SK-N-SH treated with all-trans-retinoic acid at 6 μM for 48 hours (cell line): ENCODE measurements around the gene TMEM119.

Experiments used
- ATAC-seq: fragments of 200-7000 bp; cut with Tn5 transposase; 3 replicates; pipeline ENCODE4 v1.9.1; 2020; ENCODE audit warnings: mild to moderate bottlenecking, moderate library complexity
- ARNTL ChIP-seq: fragments of 450-650 bp; formaldehyde crosslinking; IDR thresholded peaks from 2 replicates; pipeline ENCODE4 v1.5.0; 2020; ENCODE audit warnings: low read depth, mild to moderate bottlenecking, moderate library complexity, borderline replicate concordance
- BACH2 ChIP-seq: fragments of 250-450 bp; sonication (Bioruptor Pico); IDR thresholded peaks from 2 replicates; pipeline ENCODE4 v1.9.0; 2021; ENCODE audit warnings: mild to moderate bottlenecking, borderline replicate concordance
- CSDC2 ChIP-seq: fragments of 250-450 bp; sonication (Bioruptor Pico); IDR thresholded peaks from 2 replicates; pipeline ENCODE4 v1.5.0; 2020; ENCODE audit warnings: mild to moderate bottlenecking, moderate library complexity
- CSRNP3 ChIP-seq: fragments of 250-450 bp; sonication (Bioruptor Pico); IDR thresholded peaks from 2 replicates; pipeline ENCODE4 v1.5.1; 2021; ENCODE audit warnings: mild to moderate bottlenecking, moderate library complexity
- ESRRG ChIP-seq: fragments of 250-450 bp; sonication (Bioruptor Pico); IDR thresholded peaks from 2 replicates; pipeline ENCODE4 v1.6.1; 2021; ENCODE audit warnings: mild to moderate bottlenecking
- OSR1 ChIP-seq: fragments of 250-450 bp; sonication (Bioruptor Pico); IDR thresholded peaks from 2 replicates; pipeline ENCODE4 v1.8.0; 2022; ENCODE audit warnings: moderate library complexity, mild to moderate bottlenecking, inconsistent platforms
- PPARA ChIP-seq: fragments of 250-450 bp; sonication (Bioruptor Pico); IDR thresholded peaks from 2 replicates; pipeline ENCODE4 v1.5.0; 2020; ENCODE audit warnings: mild to moderate bottlenecking, borderline replicate concordance
- RARB ChIP-seq: fragments of 250-450 bp; sonication (Bioruptor Pico); IDR thresholded peaks from 2 replicates; pipeline ENCODE4 v1.8.0; 2021; ENCODE audit warnings: mild to moderate bottlenecking, moderate library complexity
- SNAI2 ChIP-seq: fragments of 250-450 bp; sonication (Bioruptor Pico); IDR thresholded peaks from 2 replicates; pipeline ENCODE4 v1.5.0; 2020; ENCODE audit warnings: mild to moderate bottlenecking, moderate library complexity
- TCF4 ChIP-seq: fragments of 250-450 bp; sonication (Bioruptor Pico); IDR thresholded peaks from 2 replicates; pipeline ENCODE4 v1.8.0; 2021; ENCODE audit warnings: mild to moderate bottlenecking, moderate library complexity, borderline replicate concordance
- ZFP30 ChIP-seq: fragments of 450-650 bp; formaldehyde crosslinking; IDR thresholded peaks from 2 replicates; pipeline ENCODE4 v1.5.0; 2022; ENCODE audit warnings: mild to moderate bottlenecking, moderate library complexity
- ZNF70 ChIP-seq: fragments of 450-650 bp; formaldehyde crosslinking; IDR thresholded peaks from 2 replicates; pipeline ENCODE4 v1.5.0; 2020; ENCODE audit warnings: mild to moderate bottlenecking, moderate library complexity
- TF ChIP-seq, protein P1 (sequence below): fragments of 250-450 bp; sonication (Bioruptor Pico); IDR thresholded peaks from 2 replicates; pipeline ENCODE4 v1.8.0; 2020; ENCODE audit warnings: mild to moderate bottlenecking, moderate library complexity, borderline replicate concordance
- TF ChIP-seq, protein P2 (sequence below): fragments of 250-450 bp; sonication (Bioruptor Pico); IDR thresholded peaks from 2 replicates; pipeline ENCODE4 v1.5.1; 2020; ENCODE audit warnings: low read depth, mild to moderate bottlenecking, moderate library complexity
- TF ChIP-seq, protein P3 (sequence below): fragments of 250-450 bp; sonication (Bioruptor Pico); IDR thresholded peaks from 2 replicates; pipeline ENCODE4 v1.5.0; 2020; ENCODE audit warnings: mild to moderate bottlenecking, moderate library complexity

TMEM119 gene

DNA sequence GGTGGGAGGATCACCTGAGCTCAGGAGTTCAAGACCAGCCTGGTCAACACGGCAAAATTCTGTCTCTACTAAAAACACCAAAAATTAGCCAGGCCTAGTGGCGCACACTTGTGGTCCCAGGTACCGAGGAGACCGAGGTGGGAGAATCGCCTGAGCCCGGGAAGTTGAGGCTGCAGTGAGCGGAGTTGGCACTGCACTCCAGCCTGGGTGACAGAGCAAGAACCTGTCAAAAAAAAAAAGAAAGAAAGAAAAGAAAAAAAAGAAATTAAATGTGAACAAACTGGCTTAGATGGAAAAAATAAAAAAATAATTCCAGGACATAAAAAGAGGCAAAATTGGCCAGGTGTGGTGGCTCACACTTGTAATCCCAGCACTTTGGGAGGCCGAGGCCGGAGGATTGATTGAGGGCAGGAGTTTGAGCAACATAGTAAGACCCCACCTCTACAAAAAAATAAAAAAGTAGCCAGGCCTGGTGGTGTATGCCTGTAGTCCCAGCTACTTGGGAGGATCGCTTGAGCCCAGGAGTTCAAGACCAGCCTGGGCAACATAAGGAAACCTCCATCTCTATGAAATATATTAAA, 3.5 kb downstream of the TMEM119 start:
- TF ChIP-seq, protein P1, sequence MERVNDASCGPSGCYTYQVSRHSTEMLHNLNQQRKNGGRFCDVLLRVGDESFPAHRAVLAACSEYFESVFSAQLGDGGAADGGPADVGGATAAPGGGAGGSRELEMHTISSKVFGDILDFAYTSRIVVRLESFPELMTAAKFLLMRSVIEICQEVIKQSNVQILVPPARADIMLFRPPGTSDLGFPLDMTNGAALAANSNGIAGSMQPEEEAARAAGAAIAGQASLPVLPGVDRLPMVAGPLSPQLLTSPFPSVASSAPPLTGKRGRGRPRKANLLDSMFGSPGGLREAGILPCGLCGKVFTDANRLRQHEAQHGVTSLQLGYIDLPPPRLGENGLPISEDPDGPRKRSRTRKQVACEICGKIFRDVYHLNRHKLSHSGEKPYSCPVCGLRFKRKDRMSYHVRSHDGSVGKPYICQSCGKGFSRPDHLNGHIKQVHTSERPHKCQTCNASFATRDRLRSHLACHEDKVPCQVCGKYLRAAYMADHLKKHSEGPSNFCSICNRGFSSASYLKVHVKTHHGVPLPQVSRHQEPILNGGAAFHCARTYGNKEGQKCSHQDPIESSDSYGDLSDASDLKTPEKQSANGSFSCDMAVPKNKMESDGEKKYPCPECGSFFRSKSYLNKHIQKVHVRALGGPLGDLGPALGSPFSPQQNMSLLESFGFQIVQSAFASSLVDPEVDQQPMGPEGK = no peak
- TF ChIP-seq BACH2 (CRISPR knock-in tag) (no peak), RARB (CRISPR knock-in tag) (no peak), ESRRG (no peak), ARNTL (CRISPR knock-in tag) (no peak), TCF4 (CRISPR knock-in tag) (no peak), PPARA (CRISPR knock-in tag) (no peak), OSR1 (no peak)
- TF ChIP-seq, protein P2, sequence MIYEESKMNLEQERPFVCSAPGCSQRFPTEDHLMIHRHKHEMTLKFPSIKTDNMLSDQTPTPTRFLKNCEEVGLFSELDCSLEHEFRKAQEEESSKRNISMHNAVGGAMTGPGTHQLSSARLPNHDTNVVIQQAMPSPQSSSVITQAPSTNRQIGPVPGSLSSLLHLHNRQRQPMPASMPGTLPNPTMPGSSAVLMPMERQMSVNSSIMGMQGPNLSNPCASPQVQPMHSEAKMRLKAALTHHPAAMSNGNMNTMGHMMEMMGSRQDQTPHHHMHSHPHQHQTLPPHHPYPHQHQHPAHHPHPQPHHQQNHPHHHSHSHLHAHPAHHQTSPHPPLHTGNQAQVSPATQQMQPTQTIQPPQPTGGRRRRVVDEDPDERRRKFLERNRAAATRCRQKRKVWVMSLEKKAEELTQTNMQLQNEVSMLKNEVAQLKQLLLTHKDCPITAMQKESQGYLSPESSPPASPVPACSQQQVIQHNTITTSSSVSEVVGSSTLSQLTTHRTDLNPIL = no peak
- TF ChIP-seq, protein P3, sequence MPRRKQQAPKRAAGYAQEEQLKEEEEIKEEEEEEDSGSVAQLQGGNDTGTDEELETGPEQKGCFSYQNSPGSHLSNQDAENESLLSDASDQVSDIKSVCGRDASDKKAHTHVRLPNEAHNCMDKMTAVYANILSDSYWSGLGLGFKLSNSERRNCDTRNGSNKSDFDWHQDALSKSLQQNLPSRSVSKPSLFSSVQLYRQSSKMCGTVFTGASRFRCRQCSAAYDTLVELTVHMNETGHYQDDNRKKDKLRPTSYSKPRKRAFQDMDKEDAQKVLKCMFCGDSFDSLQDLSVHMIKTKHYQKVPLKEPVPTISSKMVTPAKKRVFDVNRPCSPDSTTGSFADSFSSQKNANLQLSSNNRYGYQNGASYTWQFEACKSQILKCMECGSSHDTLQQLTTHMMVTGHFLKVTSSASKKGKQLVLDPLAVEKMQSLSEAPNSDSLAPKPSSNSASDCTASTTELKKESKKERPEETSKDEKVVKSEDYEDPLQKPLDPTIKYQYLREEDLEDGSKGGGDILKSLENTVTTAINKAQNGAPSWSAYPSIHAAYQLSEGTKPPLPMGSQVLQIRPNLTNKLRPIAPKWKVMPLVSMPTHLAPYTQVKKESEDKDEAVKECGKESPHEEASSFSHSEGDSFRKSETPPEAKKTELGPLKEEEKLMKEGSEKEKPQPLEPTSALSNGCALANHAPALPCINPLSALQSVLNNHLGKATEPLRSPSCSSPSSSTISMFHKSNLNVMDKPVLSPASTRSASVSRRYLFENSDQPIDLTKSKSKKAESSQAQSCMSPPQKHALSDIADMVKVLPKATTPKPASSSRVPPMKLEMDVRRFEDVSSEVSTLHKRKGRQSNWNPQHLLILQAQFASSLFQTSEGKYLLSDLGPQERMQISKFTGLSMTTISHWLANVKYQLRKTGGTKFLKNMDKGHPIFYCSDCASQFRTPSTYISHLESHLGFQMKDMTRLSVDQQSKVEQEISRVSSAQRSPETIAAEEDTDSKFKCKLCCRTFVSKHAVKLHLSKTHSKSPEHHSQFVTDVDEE (CRISPR knock-in tag) = no peak
- ATAC-seq = no peak

GRCh38 chr12:108592033-108592909, 5.6 kb downstream of the TMEM119 start:
- ATAC-seq = no peak
- TF ChIP-seq, protein P3 (CRISPR knock-in tag) = no peak
- TF ChIP-seq TCF4 (CRISPR knock-in tag) (no peak), CSRNP3 (no peak), SNAI2 (CRISPR knock-in tag) (no peak), BACH2 (CRISPR knock-in tag) (no peak), ZFP30 (CRISPR knock-in tag) (no peak), ARNTL (CRISPR knock-in tag) (no peak), ZNF70 (CRISPR knock-in tag) (no peak), CSDC2 (CRISPR knock-in tag) (no peak)
- TF ChIP-seq, protein P2 = no peak
